Measurements from ENCODE around the gene GPRC5A.

Gene GPRC5A

GRCh38 chr12:12899530-12900380 lies 8.4 kb downstream of the GPRC5A start:
- TF ChIP-seq TCF12 (IDR thresholded peaks at IDR 0.05; ENCODE audit: low read depth) (no peak), TAF1 (IDR thresholded peaks at IDR 0.05; ENCODE audit: low read depth) (no peak), REST (IDR thresholded peaks at IDR 0.05; ENCODE audit: low read depth) (no peak), EGR1 (IDR thresholded peaks at IDR 0.05) (no peak), CEBPB (IDR thresholded peaks at IDR 0.05) (no peak), YY1 (IDR thresholded peaks at IDR 0.05; ENCODE audit: low read depth) (no peak), USF1 (IDR thresholded peaks at IDR 0.05) (no peak), CREB1 (IDR thresholded peaks at IDR 0.05; ENCODE audit: low read depth) (no peak), RAD21 (IDR thresholded peaks at IDR 0.05; ENCODE audit: low read depth) (no peak), EP300 (IDR thresholded peaks at IDR 0.05; ENCODE audit: borderline replicate concordance) (no peak), MAX (IDR thresholded peaks at IDR 0.05) (no peak), TEAD4 (IDR thresholded peaks at IDR 0.05) (no peak), FOXM1 (IDR thresholded peaks at IDR 0.05; ENCODE audit: borderline replicate concordance, low read depth) (no peak), NFIC (IDR thresholded peaks at IDR 0.05) (no peak), ZBTB7A (IDR thresholded peaks at IDR 0.05; ENCODE audit: low read depth) (no peak)

GRCh38 chr12:12900786-12901157 lies 9.4 kb downstream of the GPRC5A start:
- TF ChIP-seq YY1 (IDR thresholded peaks at IDR 0.05; ENCODE audit: low read depth) = no peak
- no peak for TF ChIP-seq REST (IDR thresholded peaks at IDR 0.05; ENCODE audit: low read depth)

GRCh38 chr12:12901158-12901791 lies 9.9 kb downstream of the GPRC5A start:
- no peak for TF ChIP-seq REST (IDR thresholded peaks at IDR 0.05; ENCODE audit: low read depth)
- TF ChIP-seq USF1 (IDR thresholded peaks at IDR 0.05) = no peak
- no peak for TF ChIP-seq ZBTB7A (IDR thresholded peaks at IDR 0.05; ENCODE audit: low read depth)
- TF ChIP-seq RAD21 (IDR thresholded peaks at IDR 0.05; ENCODE audit: low read depth) = no peak
- TF ChIP-seq TEAD4 (IDR thresholded peaks at IDR 0.05) = no peak
- no peak for TF ChIP-seq TCF12 (IDR thresholded peaks at IDR 0.05; ENCODE audit: low read depth)
- TF ChIP-seq NFIC (IDR thresholded peaks at IDR 0.05) = no peak
- no peak for TF ChIP-seq EP300 (IDR thresholded peaks at IDR 0.05; ENCODE audit: borderline replicate concordance)
- TF ChIP-seq YY1 (IDR thresholded peaks at IDR 0.05; ENCODE audit: low read depth) = no peak
- no peak for TF ChIP-seq MAX (IDR thresholded peaks at IDR 0.05)
- TF ChIP-seq TAF1 (IDR thresholded peaks at IDR 0.05; ENCODE audit: low read depth) = no peak
- TF ChIP-seq CREB1 (IDR thresholded peaks at IDR 0.05; ENCODE audit: low read depth) = no peak

- TF ChIP-seq REST (IDR thresholded peaks at IDR 0.05; ENCODE audit: low read depth) (no peak), CEBPB (IDR thresholded peaks at IDR 0.05) (peak; percentile 60)
Measured at GRCh38 chr12:12902036-12902435, 10.7 kb downstream of the GPRC5A start.

Measured in Ishikawa (cell line).